ENCODE data around the gene KRT32. TPM values are rescaled to one million over a fixed set of nuclear protein-coding genes. Genes with fewer than 3 reads are reported as not detected.

Gene KRT32
- total RNA-seq, 1 donor from 2014 or later, result not detected

DNA sequence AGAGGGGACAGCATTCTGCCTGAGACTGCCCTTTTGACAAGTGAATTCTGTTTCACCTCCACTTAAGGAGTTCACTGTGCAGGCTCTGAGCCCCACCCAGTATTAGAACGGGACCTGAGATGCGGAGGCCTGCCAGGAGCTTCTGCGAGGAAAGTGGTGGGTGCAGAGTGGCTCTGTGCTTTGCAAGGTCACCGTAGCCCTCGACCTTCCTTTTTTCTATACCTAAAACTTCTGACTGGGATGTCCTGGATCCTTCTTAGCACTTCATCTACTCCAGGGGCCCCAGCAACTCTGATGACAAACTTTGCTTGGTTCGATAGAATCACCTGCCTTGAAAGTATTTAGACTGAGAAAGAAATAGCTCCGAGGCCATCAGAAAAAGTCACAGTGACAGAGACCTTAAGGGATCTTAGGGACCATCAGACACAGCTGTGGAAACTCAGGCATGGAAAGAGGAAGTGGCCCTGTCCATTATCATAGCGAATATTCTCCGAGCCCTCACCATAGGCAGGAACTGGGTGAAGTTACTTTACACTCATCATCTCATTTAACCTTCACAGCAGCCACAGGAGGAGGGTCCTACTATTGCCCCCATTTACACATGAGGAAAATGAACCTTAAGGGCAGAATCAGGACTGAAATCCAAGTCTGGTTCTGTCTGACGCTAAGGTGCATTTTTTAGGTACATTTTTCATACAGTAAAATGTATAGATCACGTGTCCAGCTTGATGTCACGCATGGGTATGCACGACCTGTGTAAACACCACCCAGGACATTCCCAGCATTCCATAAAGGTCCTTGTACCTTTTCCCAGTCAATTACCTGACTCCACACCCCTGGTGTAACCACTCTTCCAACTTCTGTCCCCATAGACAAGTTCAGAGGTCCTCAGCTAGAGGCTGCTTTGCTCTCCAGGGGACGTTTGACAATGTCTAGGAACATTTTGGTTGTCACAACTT, 38.9 kb upstream of the KRT32 start:
- Mint-ChIP-seq H3K27me3 (ENCODE audit: low read depth, unreplicated experiment) (peaks cover 29% of the 10 kb centered on the region), H3K4me3 (ENCODE audit: unreplicated experiment) (no peak overlapping the region), H3K9me3 (ENCODE audit: unreplicated experiment) (no peaks in the 10 kb centered on the region), H3K27ac (ENCODE audit: unreplicated experiment) (no peak overlapping the region), H3K36me3 (ENCODE audit: low read depth, unreplicated experiment) (peaks cover 2% of the 10 kb centered on the region), H3K4me1 (ENCODE audit: low read depth, unreplicated experiment) (no peaks in the 10 kb centered on the region)
- H3K27me3 ChIP-seq (ENCODE audit: insufficient read depth, low read length), result no peaks in the 10 kb centered on the region
- no peaks in the 10 kb centered on the region for H3K9me3 ChIP-seq (ENCODE audit: insufficient read depth, low read depth, low read length)
- TF ChIP-seq EZH2 (IDR thresholded peaks at IDR 0.05; ENCODE audit: insufficient read depth, low read length), result no peak
- TF ChIP-seq, protein P1, sequence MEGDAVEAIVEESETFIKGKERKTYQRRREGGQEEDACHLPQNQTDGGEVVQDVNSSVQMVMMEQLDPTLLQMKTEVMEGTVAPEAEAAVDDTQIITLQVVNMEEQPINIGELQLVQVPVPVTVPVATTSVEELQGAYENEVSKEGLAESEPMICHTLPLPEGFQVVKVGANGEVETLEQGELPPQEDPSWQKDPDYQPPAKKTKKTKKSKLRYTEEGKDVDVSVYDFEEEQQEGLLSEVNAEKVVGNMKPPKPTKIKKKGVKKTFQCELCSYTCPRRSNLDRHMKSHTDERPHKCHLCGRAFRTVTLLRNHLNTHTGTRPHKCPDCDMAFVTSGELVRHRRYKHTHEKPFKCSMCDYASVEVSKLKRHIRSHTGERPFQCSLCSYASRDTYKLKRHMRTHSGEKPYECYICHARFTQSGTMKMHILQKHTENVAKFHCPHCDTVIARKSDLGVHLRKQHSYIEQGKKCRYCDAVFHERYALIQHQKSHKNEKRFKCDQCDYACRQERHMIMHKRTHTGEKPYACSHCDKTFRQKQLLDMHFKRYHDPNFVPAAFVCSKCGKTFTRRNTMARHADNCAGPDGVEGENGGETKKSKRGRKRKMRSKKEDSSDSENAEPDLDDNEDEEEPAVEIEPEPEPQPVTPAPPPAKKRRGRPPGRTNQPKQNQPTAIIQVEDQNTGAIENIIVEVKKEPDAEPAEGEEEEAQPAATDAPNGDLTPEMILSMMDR (IDR thresholded peaks at IDR 0.05; ENCODE audit: insufficient read depth, low read depth, low read length), result no peak
- no peak overlapping the region for H3K9ac ChIP-seq (ENCODE audit: low read length)
- no peak overlapping the region for H2AFZ ChIP-seq (ENCODE audit: low read depth, low read length)
- no peak overlapping the region for H3K4me2 ChIP-seq (ENCODE audit: low read length)
- no peaks in the 10 kb centered on the region for H3K79me2 ChIP-seq (ENCODE audit: insufficient read depth, low read length)
- no peak overlapping the region for H3K4me3 ChIP-seq (ENCODE audit: insufficient read depth, low read depth, low read length)
- no peak overlapping the region for H3K27ac ChIP-seq (ENCODE audit: low read depth, low read length)
- no peaks in the 10 kb centered on the region for H3K36me3 ChIP-seq (ENCODE audit: insufficient read depth, low read length)
- FAIRE-seq (no peak), DNase-seq (ENCODE audit: low read depth) (no peak)
- H4K20me1 ChIP-seq (ENCODE audit: insufficient read depth, low read length), result no peaks in the 10 kb centered on the region
- no peaks in the 10 kb centered on the region for H3K4me1 ChIP-seq (ENCODE audit: insufficient read depth, low read length)

DNA sequence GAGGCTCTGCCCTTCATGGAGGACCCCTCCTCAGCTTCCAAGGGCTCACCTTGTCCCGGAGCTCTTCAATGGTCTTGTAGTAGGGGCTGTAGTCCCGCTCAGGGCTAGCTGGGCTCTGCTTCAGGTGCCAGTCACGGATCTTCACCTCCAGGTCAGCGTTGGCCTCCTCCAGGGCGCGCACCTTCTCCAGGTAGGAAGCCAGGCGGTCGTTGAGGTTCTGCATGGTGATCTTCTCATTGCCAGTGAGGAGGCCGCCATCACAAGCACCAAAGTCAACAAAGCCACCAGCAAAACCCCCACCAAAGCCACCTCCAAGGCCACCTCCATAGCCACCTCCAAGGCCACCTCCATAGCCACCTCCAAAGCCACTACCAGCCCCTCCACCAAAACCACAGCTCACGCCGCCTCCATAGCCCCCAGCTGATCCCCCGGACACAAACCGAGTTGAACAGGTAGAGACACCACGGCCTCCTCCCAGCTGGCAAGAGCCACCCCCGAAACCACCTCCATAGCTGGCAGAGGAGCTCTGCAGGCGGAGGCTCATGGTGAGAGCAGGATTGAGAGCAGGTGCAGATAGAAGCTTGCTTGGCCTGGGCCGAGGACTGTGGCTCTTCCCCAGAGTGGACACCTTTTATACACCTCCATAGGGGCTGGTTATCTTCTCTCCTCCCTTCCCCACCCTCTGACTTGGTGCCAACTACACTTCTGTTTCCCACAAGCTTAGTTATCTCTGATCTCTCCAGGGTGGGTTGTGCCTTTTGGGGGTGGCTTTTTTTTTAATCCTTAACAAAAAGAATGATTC, 38.0 kb upstream of the KRT32 start, which contains the start of gene KRT13:
KRT13 (minus strand) TSS at position 606 of the 802 bp plus-strand sequence; CDS start at position 544, 62 bp downstream.
- Histone ChIP-seq H3K36me3 (ENCODE audit: insufficient read depth, low read length) (no peaks in the 10 kb centered on the region), H3K27me3 (ENCODE audit: insufficient read depth, low read length) (no peaks in the 10 kb centered on the region), H3K27ac (ENCODE audit: low read depth, low read length) (no peak within 1 kb of the TSS), H4K20me1 (ENCODE audit: insufficient read depth, low read length) (no peaks in the 10 kb centered on the region), H3K9me3 (ENCODE audit: insufficient read depth, low read depth, low read length) (no peaks in the 10 kb centered on the region), H3K4me2 (ENCODE audit: low read length) (no peak within 1 kb of the TSS), H3K79me2 (ENCODE audit: insufficient read depth, low read length) (no peaks in the 10 kb centered on the region), H3K4me3 (ENCODE audit: insufficient read depth, low read depth, low read length) (no peak within 1 kb of the TSS), H3K9ac (ENCODE audit: low read length) (no peak within 1 kb of the TSS), H2AFZ (ENCODE audit: low read depth, low read length) (no peak within 1 kb of the TSS), H3K4me1 (ENCODE audit: insufficient read depth, low read length) (peaks cover 3% of the 10 kb centered on the region)
- Mint-ChIP-seq H3K36me3 (ENCODE audit: low read depth, unreplicated experiment) (peaks cover 2% of the 10 kb centered on the region), H3K4me3 (ENCODE audit: unreplicated experiment) (no peak within 1 kb of the TSS), H3K9me3 (ENCODE audit: unreplicated experiment) (no peaks in the 10 kb centered on the region), H3K4me1 (ENCODE audit: low read depth, unreplicated experiment) (peaks cover under 1% of the 10 kb centered on the region), H3K27ac (ENCODE audit: unreplicated experiment) (no peak within 1 kb of the TSS), H3K27me3 (ENCODE audit: low read depth, unreplicated experiment) (peaks cover 26% of the 10 kb centered on the region)
- TF ChIP-seq, protein P1 (IDR thresholded peaks at IDR 0.05; ENCODE audit: insufficient read depth, low read depth, low read length), result no peak
- no peak for TF ChIP-seq EZH2 (IDR thresholded peaks at IDR 0.05; ENCODE audit: insufficient read depth, low read length)
- FAIRE-seq, result no peak
- DNase-seq (ENCODE audit: low read depth), result no peak

Measured in astrocyte (in vitro differentiated cells and primary cell).